ENCODE measurements around the gene EIF5AL1.
"Not testable (repeated sequence)": the region's sequence is repeated elsewhere in the genome, so short reads cannot be mapped to it uniquely, and the experiment has no call there.

The EIF5AL1 gene

DNA sequence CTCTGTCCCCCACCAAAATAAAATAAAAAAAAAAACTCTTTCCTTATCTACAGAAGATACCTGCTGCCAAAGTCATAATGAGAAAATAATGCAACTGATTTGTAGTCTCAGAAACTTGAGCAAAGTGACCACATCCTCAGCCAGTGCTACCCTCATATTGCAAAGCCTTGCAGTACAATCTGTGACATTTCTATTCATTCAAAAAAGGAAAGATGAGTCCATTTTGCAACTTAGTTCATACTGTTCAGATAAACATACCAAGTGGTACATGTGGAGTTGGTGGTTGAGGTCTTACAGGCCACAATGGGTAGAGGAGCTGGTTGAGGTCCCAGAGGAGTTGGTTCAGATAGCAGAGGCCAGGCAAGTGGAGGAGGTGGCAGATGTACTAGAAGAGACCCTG is 6.5 kb upstream of the EIF5AL1 start:
- no peak overlapping the region for H2AFZ ChIP-seq (ENCODE audit: insufficient read depth, low read length, poor library complexity)
- H3K9me3 ChIP-seq (ENCODE audit: insufficient read depth, low read depth, low read length), result peaks cover 2% of the 10 kb centered on the region
- H3K4ac ChIP-seq (ENCODE audit: low read depth, low read length), result no peak overlapping the region
- H3K4me1 ChIP-seq (ENCODE audit: control insufficient read depth in 1 of 2, insufficient read depth in 2 of 2, low read length in 2 of 2), result peaks cover 3 to 4% of the 10 kb centered on the region in 2 experiments
- no peak overlapping the region for H2BK12ac ChIP-seq (ENCODE audit: low read length)
- no peak overlapping the region for H2BK5ac ChIP-seq (ENCODE audit: low read depth, low read length, poor library complexity)
- H3K23ac ChIP-seq (ENCODE audit: low read length), result no peak overlapping the region
- H3K27me3 ChIP-seq (ENCODE audit: insufficient read depth, low read length), result no peaks in the 10 kb centered on the region
- no peak overlapping the region for H2BK120ac ChIP-seq (ENCODE audit: insufficient read depth, low read length, poor library complexity)
- H3K79me2 ChIP-seq (ENCODE audit: control insufficient read depth, insufficient read depth, low read length, poor library complexity), result no peaks in the 10 kb centered on the region
- H3K9ac ChIP-seq (ENCODE audit: low read length), result no peak overlapping the region
- no peak overlapping the region for H4K12ac ChIP-seq (ENCODE audit: low read depth, low read length)
- H3K4me3 ChIP-seq (ENCODE audit: low read depth, low read length), result no peak overlapping the region
- H3K18ac ChIP-seq (ENCODE audit: low read length), result no peak overlapping the region
- no peak overlapping the region for H4K8ac ChIP-seq (ENCODE audit: low read depth, low read length)
- H4K91ac ChIP-seq (ENCODE audit: low read depth, low read length), result no peak overlapping the region
- H3K27ac ChIP-seq (ENCODE audit: low read depth, low read length), result no peak overlapping the region
- H3K14ac ChIP-seq (ENCODE audit: low read length), result no peak overlapping the region
- no peak overlapping the region for H2AK5ac ChIP-seq (ENCODE audit: low read length)
- H3K4me2 ChIP-seq (ENCODE audit: low read length), result no peak overlapping the region
- H3K79me1 ChIP-seq (ENCODE audit: low read length), result no peaks in the 10 kb centered on the region
- DNase-seq, result no peak
- H3K36me3 ChIP-seq (ENCODE audit: control insufficient read depth in 1 of 2, insufficient read depth in 2 of 2, low read length in 2 of 2), result no peaks in the 10 kb centered on the region

GRCh38 chr10:79507440-79508167 is 4.7 kb upstream of the EIF5AL1 start:
- Histone ChIP-seq H2AFZ (ENCODE audit: insufficient read depth, low read length, poor library complexity) (no peak overlapping the region), H3K79me2 (ENCODE audit: control insufficient read depth, insufficient read depth, low read length, poor library complexity) (no peaks in the 10 kb centered on the region), H2BK12ac (ENCODE audit: low read length) (no peak overlapping the region), H2BK5ac (ENCODE audit: low read depth, low read length, poor library complexity) (no peak overlapping the region), H3K4me2 (ENCODE audit: low read length) (no peak overlapping the region), H3K9ac (ENCODE audit: low read length) (no peak overlapping the region), H3K36me3 (ENCODE audit: control insufficient read depth in 1 of 2, insufficient read depth in 2 of 2, low read length in 2 of 2) (no peaks in the 10 kb centered on the region), H3K18ac (ENCODE audit: low read length) (no peak overlapping the region), H3K79me1 (ENCODE audit: low read length) (no peaks in the 10 kb centered on the region), H3K9me3 (ENCODE audit: insufficient read depth, low read depth, low read length) (peaks cover 2% of the 10 kb centered on the region), H3K14ac (ENCODE audit: low read length) (no peak overlapping the region), H3K4me1 (ENCODE audit: control insufficient read depth in 1 of 2, insufficient read depth in 2 of 2, low read length in 2 of 2) (peaks cover 3 to 4% of the 10 kb centered on the region in 2 experiments), H3K27me3 (ENCODE audit: insufficient read depth, low read length) (no peaks in the 10 kb centered on the region), H4K12ac (ENCODE audit: low read depth, low read length) (no peak overlapping the region), H4K8ac (ENCODE audit: low read depth, low read length) (no peak overlapping the region), H3K4me3 (ENCODE audit: low read depth, low read length) (peak overlapping the region; percentile 20), H2AK5ac (ENCODE audit: low read length) (no peak overlapping the region), H3K27ac (ENCODE audit: low read depth, low read length) (no peak overlapping the region), H3K4ac (ENCODE audit: low read depth, low read length) (no peak overlapping the region), H2BK120ac (ENCODE audit: insufficient read depth, low read length, poor library complexity) (no peak overlapping the region), H4K91ac (ENCODE audit: low read depth, low read length) (no peak overlapping the region), H3K23ac (ENCODE audit: low read length) (no peak overlapping the region)
- DNase-seq, result no peak
- no CpG with 5 or more reads among the region's 9 CpGs for WGBS (ENCODE audit: extremely low coverage, insufficient coverage, insufficient read length)

DNA sequence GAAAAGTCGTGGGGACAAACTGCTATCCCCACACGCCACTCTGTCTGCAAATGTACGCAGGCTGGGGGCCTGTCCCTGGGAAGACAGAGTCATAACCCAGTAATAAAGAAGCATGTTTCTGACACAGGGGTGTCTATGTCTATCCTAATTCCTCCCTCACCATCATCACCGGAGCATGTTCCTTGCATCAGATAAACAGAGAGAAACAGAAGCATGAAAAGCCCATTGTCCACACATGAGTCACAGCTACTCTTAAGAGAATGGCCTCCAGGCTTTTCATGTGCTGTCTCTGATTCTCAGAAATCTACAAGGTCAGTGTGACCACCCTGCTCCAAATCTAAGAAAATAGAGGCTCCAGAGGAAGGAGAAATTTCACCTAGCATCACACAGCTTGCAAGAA is 4.1 kb upstream of the EIF5AL1 start:
- not testable (repeated sequence) for H3K4me2 ChIP-seq (ENCODE audit: low read length); H3K79me2 ChIP-seq (ENCODE audit: control insufficient read depth, insufficient read depth, low read length, poor library complexity); H2AK5ac ChIP-seq (ENCODE audit: low read length); H3K4me1 ChIP-seq (ENCODE audit: control insufficient read depth in 1 of 2, insufficient read depth in 2 of 2, low read length in 2 of 2); H2AFZ ChIP-seq (ENCODE audit: insufficient read depth, low read length, poor library complexity); H4K12ac ChIP-seq (ENCODE audit: low read depth, low read length); DNase-seq; H3K9ac ChIP-seq (ENCODE audit: low read length); H3K79me1 ChIP-seq (ENCODE audit: low read length); H2BK5ac ChIP-seq (ENCODE audit: low read depth, low read length, poor library complexity); H3K18ac ChIP-seq (ENCODE audit: low read length); H4K91ac ChIP-seq (ENCODE audit: low read depth, low read length); H3K36me3 ChIP-seq (ENCODE audit: control insufficient read depth in 1 of 2, insufficient read depth in 2 of 2, low read length in 2 of 2); H3K23ac ChIP-seq (ENCODE audit: low read length); H3K14ac ChIP-seq (ENCODE audit: low read length); H2BK12ac ChIP-seq (ENCODE audit: low read length); H3K4me3 ChIP-seq (ENCODE audit: low read depth, low read length); H3K4ac ChIP-seq (ENCODE audit: low read depth, low read length); H4K8ac ChIP-seq (ENCODE audit: low read depth, low read length); H3K27me3 ChIP-seq (ENCODE audit: insufficient read depth, low read length); H2BK120ac ChIP-seq (ENCODE audit: insufficient read depth, low read length, poor library complexity); H3K9me3 ChIP-seq (ENCODE audit: insufficient read depth, low read depth, low read length); H3K27ac ChIP-seq (ENCODE audit: low read depth, low read length)
- no CpG with 5 or more reads among the region's 4 CpGs for WGBS (ENCODE audit: extremely low coverage, insufficient coverage, insufficient read length)

DNA sequence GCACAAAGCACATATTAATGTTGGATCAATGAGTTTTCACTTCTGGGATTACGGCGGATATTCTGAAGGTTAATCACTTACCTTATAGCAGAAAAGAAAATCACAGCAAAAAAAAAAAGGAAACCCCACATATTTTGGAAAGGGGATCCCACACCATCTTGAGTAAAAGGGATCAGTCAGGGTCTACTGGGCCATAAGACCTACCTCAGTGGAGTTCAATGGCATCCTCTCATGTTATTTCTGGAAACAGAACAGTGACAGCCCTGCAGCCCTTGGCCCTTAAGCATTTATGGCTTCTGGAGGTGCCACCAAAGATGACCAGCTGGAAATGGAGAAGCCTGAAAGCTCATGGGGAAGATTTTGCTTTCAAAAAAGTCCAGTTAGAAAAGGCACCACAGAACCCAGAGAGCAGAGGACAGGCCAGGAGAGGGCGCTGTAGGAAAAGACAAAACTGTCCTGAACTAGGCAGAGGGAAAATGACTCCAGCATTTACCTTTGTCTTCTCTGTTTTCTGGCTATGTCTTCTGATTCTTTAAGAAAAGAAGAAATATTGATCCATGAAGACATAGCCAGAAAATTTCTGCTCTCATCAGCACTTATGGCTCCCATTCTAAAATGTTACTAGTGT is 2.9 kb upstream of the EIF5AL1 start:
- H3K79me1 ChIP-seq (ENCODE audit: low read length); H4K8ac ChIP-seq (ENCODE audit: low read depth, low read length); H2AFZ ChIP-seq (ENCODE audit: insufficient read depth, low read length, poor library complexity); H3K18ac ChIP-seq (ENCODE audit: low read length); H3K27ac ChIP-seq (ENCODE audit: low read depth, low read length); H4K91ac ChIP-seq (ENCODE audit: low read depth, low read length); H2BK120ac ChIP-seq (ENCODE audit: insufficient read depth, low read length, poor library complexity); H3K4me2 ChIP-seq (ENCODE audit: low read length); H3K9ac ChIP-seq (ENCODE audit: low read length); H3K14ac ChIP-seq (ENCODE audit: low read length); H3K27me3 ChIP-seq (ENCODE audit: insufficient read depth, low read length); H3K36me3 ChIP-seq (ENCODE audit: control insufficient read depth in 1 of 2, insufficient read depth in 2 of 2, low read length in 2 of 2); H3K4me3 ChIP-seq (ENCODE audit: low read depth, low read length); H2BK12ac ChIP-seq (ENCODE audit: low read length); DNase-seq; H3K23ac ChIP-seq (ENCODE audit: low read length); H3K79me2 ChIP-seq (ENCODE audit: control insufficient read depth, insufficient read depth, low read length, poor library complexity); H3K9me3 ChIP-seq (ENCODE audit: insufficient read depth, low read depth, low read length); H2AK5ac ChIP-seq (ENCODE audit: low read length); H2BK5ac ChIP-seq (ENCODE audit: low read depth, low read length, poor library complexity); H3K4ac ChIP-seq (ENCODE audit: low read depth, low read length); H4K12ac ChIP-seq (ENCODE audit: low read depth, low read length); H3K4me1 ChIP-seq (ENCODE audit: control insufficient read depth in 1 of 2, insufficient read depth in 2 of 2, low read length in 2 of 2): not testable (repeated sequence)
- WGBS (ENCODE audit: extremely low coverage, insufficient coverage, insufficient read length), result no CpG with 5 or more reads among the region's 3 CpGs
